Fibroblast of lung (primary cell): Measurements from ENCODE around the gene ADGRF4. TPM values are rescaled to one million over a fixed set of nuclear protein-coding genes. Genes with fewer than 3 reads are reported as not detected.

Experiments used
- DNase-seq, 2 donors: peaks; one replicate each; pipeline versions ENCODE4 v3.0.0 to v3.0.0-alpha.2; 2010; ENCODE audit warnings: low read depth in 2 of 2
- H2AFZ ChIP-seq: 2 replicates; pipeline ENCODE4 v1.5.1; 2012; ENCODE audit warnings: low read length, control low read depth, inconsistent platforms
- H3K27ac ChIP-seq: 2 replicates; pipeline ENCODE4 v1.5.1; 2011; ENCODE audit warnings: low read length, control low read depth; ENCODE audit not compliant: insufficient read depth
- H3K27me3 ChIP-seq: 2 replicates; pipeline ENCODE4 v1.5.1; 2011; ENCODE audit warnings: mild to moderate bottlenecking, low read length; ENCODE audit not compliant: control insufficient read depth, insufficient read depth
- H3K36me3 ChIP-seq: 2 replicates; pipeline ENCODE4 v1.5.1; 2011; ENCODE audit warnings: low read length; ENCODE audit not compliant: control insufficient read depth, insufficient read depth
- H3K4me1 ChIP-seq: 2 replicates; pipeline ENCODE4 v1.5.1; 2011; ENCODE audit warnings: low read length; ENCODE audit not compliant: control insufficient read depth, insufficient read depth; ENCODE audit errors: extremely low read depth
- H3K4me2 ChIP-seq: 2 replicates; pipeline ENCODE4 v1.5.1; 2011; ENCODE audit warnings: low read length, control low read depth; ENCODE audit not compliant: insufficient read depth; ENCODE audit errors: extremely low read depth
- H3K4me3 ChIP-seq, 4 experiments: fragments of 200-600 bp in 1 of 4; sonication (generic) in 1 of 4; replicated peaks in 1 of 4; 2 replicates each; pipeline ENCODE4 v1.5.1; 2011 to 2016; ENCODE audit warnings: low read length in 4 of 4, low read depth in 3 of 4, mild to moderate bottlenecking in 3 of 4, control low read depth in 2 of 4, inconsistent platforms in 1 of 4, mixed read lengths in 1 of 4; ENCODE audit not compliant: insufficient read depth in 1 of 4; ENCODE audit errors: control extremely low read depth in 1 of 4
- H3K79me2 ChIP-seq: 2 replicates; pipeline ENCODE4 v1.5.1; 2012; ENCODE audit warnings: mild to moderate bottlenecking, low read length, inconsistent platforms; ENCODE audit not compliant: control insufficient read depth, insufficient read depth
- H3K9ac ChIP-seq: 2 replicates; pipeline ENCODE4 v1.5.1; 2011; ENCODE audit warnings: mild to moderate bottlenecking, low read length, control low read depth; ENCODE audit not compliant: insufficient read depth
- H3K9me3 ChIP-seq: 2 replicates; pipeline ENCODE4 v1.5.1; 2012; ENCODE audit warnings: low read depth, low read length; ENCODE audit not compliant: control insufficient read depth, insufficient read depth
- H4K20me1 ChIP-seq: 2 replicates; pipeline ENCODE4 v1.5.1; 2011; ENCODE audit warnings: low read length; ENCODE audit not compliant: control insufficient read depth, insufficient read depth; ENCODE audit errors: extremely low read depth
- CTCF ChIP-seq, 2 donors: IDR thresholded peaks in 1 of 2; conservative IDR thresholded peaks in 1 of 2; 1 replicate in 1 of 2; 2 replicates in 1 of 2; pipeline ENCODE4 v1.5.1; 2011 to 2012; ENCODE audit warnings: low read length in 2 of 2, control low read depth in 1 of 2, inconsistent platforms in 1 of 2, low read depth in 1 of 2, mild to moderate bottlenecking in 1 of 2
- EZH2 ChIP-seq: IDR thresholded peaks from 2 replicates; pipeline ENCODE4 v1.5.1; 2012; ENCODE audit warnings: low read length, control low read depth, mild to moderate bottlenecking; ENCODE audit errors: missing control alignments
- polyA plus RNA-seq, 2 donors: library from polyadenylated mRNA; depleted of rRNA in 1 of 2; stranded (reverse) in 1 of 2; unstranded in 1 of 2; fragments of >200 nt; gene quantifications; 2 replicates each; pipeline ENCODE4 v1.2.1, GENCODE V29; 2011 to 2012; ENCODE audit warnings: missing spikeins in 1 of 2
- total RNA-seq: library from RNA; depleted of rRNA; stranded (reverse); fragments of >200 nt; gene quantifications from 2 replicates; pipeline ENCODE4 v1.2.1, GENCODE V29; 2014

ADGRF4 gene
- total and polyA plus RNA-seq, 2 donors (not counting 1 experiment from before 2014, with no cell fraction given) = not detected

GRCh38 chr6:47710295-47710694, 11.9 kb downstream of the ADGRF4 start:
- Histone ChIP-seq H3K36me3 (no peaks in the 10 kb centered on the region), H3K27ac (no peak overlapping the region), H3K27me3 (no peaks in the 10 kb centered on the region), H3K9ac (no peak overlapping the region), H4K20me1 (no peaks in the 10 kb centered on the region), H3K4me3 (no peak overlapping the region), H3K9me3 (no peaks in the 10 kb centered on the region), H3K4me2 (no peak overlapping the region), H3K4me1 (no peaks in the 10 kb centered on the region), H2AFZ (no peak overlapping the region), H3K79me2 (no peaks in the 10 kb centered on the region)
- TF ChIP-seq CTCF (conservative IDR thresholded peaks at IDR 0.05 in 1 of 2, IDR thresholded peaks at IDR 0.05 in 1 of 2; ENCODE audit: low read depth in 1 of 2, low read length in 2 of 2) (no peak), EZH2 (no peak)
- no peak for DNase-seq

- Histone ChIP-seq H3K4me2 (no peak overlapping the region), H3K27me3 (no peaks in the 10 kb centered on the region), H3K4me1 (no peaks in the 10 kb centered on the region), H3K9ac (no peak overlapping the region), H3K36me3 (no peaks in the 10 kb centered on the region), H2AFZ (no peak overlapping the region), H3K79me2 (no peaks in the 10 kb centered on the region), H3K9me3 (no peaks in the 10 kb centered on the region), H3K4me3 (no peak overlapping the region), H3K27ac (no peak overlapping the region), H4K20me1 (no peaks in the 10 kb centered on the region)
- DNase-seq = no peak
- TF ChIP-seq CTCF (conservative IDR thresholded peaks at IDR 0.05 in 1 of 2, IDR thresholded peaks at IDR 0.05 in 1 of 2; ENCODE audit: low read depth in 1 of 2, low read length in 2 of 2) (no peak), EZH2 (no peak)
These were observed 14.8 kb downstream of the ADGRF4 start for GRCh38 chr6:47713200-47713599.

GRCh38 chr6:47714802-47715201, 16.4 kb downstream of the ADGRF4 start:
- H3K36me3 ChIP-seq = no peaks in the 10 kb centered on the region
- TF ChIP-seq EZH2 (no peak), CTCF (conservative IDR thresholded peaks at IDR 0.05 in 1 of 2, IDR thresholded peaks at IDR 0.05 in 1 of 2; ENCODE audit: low read depth in 1 of 2, low read length in 2 of 2) (no peak)
- no peaks in the 10 kb centered on the region for H3K4me1 ChIP-seq
- no peak overlapping the region for H3K27ac ChIP-seq
- H3K79me2 ChIP-seq = no peaks in the 10 kb centered on the region
- no peak overlapping the region for H2AFZ ChIP-seq
- H4K20me1 ChIP-seq = no peaks in the 10 kb centered on the region
- H3K4me2 ChIP-seq = no peak overlapping the region
- H3K9ac ChIP-seq = no peak overlapping the region
- H3K27me3 ChIP-seq = no peaks in the 10 kb centered on the region
- no peak for DNase-seq
- H3K4me3 ChIP-seq = no peak overlapping the region
- H3K9me3 ChIP-seq = no peaks in the 10 kb centered on the region
